Thyroid gland (tissue), 4 donors: ENCODE measurements around the gene PADI6.

Experiments
- CTCF ChIP-seq, 6 experiments: fragments of 200-600 bp in 3 of 6; fragments of 450-650 bp in 3 of 6; sonication (generic) in 3 of 6; IDR thresholded peaks; one replicate each; pipeline ENCODE4 v1.5.1; 2016 to 2019; ENCODE audit warnings: antibody characterized with exemption in 6 of 6, mild to moderate bottlenecking in 2 of 6, inconsistent platforms in 1 of 6, moderate library complexity in 1 of 6
- POLR2A ChIP-seq, 2 donors: fragments of 450-650 bp; IDR thresholded peaks; one replicate each; pipeline ENCODE4 v1.6.1; 2017; ENCODE audit warnings: antibody characterized with exemption in 2 of 2, mild to moderate bottlenecking in 2 of 2, moderate library complexity in 1 of 2

GRCh38 chr1:17338706-17339493, 33.1 kb upstream of the PADI6 start:
- TF ChIP-seq POLR2A (IDR thresholded peaks at IDR 0.05): no peak
- no peak for TF ChIP-seq CTCF (IDR thresholded peaks at IDR 0.05)
